ENCODE results near the gene IDS. TPM values are rescaled to one million over a fixed set of nuclear protein-coding genes. Genes with fewer than 3 reads are reported as not detected.
A peak's percentile ranks its signal among the peaks of the same experiment; 100 is the strongest.

IDS gene
- total RNA-seq, 1 experiment from 2014 or later = 31.6 TPM

- in situ Hi-C loops (cut with HindIII; ENCODE audit: low pct_unique_long_range_greater_than_20kb, low sequenced_read_pairs) = no loop called here
Observed at GRCh38 chrX:149487292-149487691, 17.8 kb downstream of the IDS start.

DNA sequence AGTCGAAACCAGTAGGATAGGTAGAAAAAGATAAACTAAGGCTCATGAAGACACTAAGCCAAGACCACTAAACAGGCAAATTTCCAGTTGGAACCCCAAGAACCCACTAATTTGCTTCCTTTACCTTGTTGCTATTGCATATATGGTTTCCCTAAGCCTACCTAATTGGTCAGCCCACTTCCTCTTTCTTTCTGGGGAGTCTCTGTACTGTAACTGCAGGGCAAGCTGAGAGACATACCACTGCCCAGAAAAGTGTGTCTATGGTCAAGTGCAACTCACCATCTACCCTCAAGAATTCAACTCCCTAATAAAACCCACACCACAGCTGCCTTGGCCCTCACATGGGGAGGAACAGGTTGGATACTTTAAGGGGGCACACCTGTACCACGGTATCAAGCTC is 28.6 kb downstream of the IDS start:
- DNase-seq (ENCODE audit: low read depth, low spot score) = no peak
- in situ Hi-C loops (cut with HindIII; ENCODE audit: low pct_unique_long_range_greater_than_20kb, low sequenced_read_pairs) = no loop called here

More at GRCh38 chrX:149487292-149487691, 17.8 kb downstream of the IDS start:
- DNase-seq (ENCODE audit: low read depth, low spot score) = peak; percentile 27

- in situ Hi-C loops (cut with HindIII; ENCODE audit: low pct_unique_long_range_greater_than_20kb, low sequenced_read_pairs) = no loop called here
- no peak for DNase-seq (ENCODE audit: low read depth, low spot score)
Observed at GRCh38 chrX:149473966-149474365, 31.1 kb downstream of the IDS start.

DNA sequence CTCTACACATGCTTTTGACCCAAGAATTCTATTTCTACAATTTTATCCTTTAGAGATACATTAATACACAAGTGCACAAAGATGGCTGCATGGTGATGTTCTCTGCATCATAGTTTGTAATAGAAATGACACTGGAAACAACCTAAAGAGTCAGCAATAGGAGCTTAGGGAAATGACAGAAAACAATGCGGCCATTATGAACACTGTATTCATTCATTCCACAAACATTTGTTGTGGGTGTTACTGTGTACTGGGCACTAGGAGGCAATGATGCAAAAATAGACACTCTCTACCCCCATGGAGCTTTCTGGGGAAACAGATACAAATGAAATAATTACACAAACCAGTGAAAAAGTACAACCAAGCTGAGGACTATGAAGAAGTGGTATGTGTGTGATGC is 32.0 kb downstream of the IDS start:
- in situ Hi-C loops (cut with HindIII; ENCODE audit: low pct_unique_long_range_greater_than_20kb, low sequenced_read_pairs) = no loop called here
- DNase-seq (ENCODE audit: low read depth, low spot score) = peak; percentile 24

DNA sequence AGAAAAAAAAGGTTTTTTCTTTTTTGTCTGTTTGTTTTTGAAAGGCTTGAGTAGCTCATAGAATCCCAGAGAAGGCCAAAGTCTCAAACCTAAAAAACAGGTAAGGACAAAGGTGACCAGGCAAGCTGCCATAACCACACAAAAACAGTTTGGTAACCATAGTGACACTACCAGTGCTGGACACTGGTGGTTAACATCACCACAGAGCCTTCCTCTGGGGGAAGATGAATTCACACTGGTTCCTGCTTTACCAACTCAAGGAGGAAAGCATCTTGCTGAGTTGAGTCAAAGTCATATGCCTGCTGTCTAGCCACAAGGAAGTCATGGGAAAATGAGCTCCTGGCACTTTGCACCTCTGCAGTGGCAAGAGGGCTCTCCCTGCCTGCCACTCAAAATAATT is 32.5 kb downstream of the IDS start:
- in situ Hi-C loops (cut with HindIII; ENCODE audit: low pct_unique_long_range_greater_than_20kb, low sequenced_read_pairs) = no loop called here
- peak; percentile 62 for DNase-seq (ENCODE audit: low read depth, low spot score)

DNA sequence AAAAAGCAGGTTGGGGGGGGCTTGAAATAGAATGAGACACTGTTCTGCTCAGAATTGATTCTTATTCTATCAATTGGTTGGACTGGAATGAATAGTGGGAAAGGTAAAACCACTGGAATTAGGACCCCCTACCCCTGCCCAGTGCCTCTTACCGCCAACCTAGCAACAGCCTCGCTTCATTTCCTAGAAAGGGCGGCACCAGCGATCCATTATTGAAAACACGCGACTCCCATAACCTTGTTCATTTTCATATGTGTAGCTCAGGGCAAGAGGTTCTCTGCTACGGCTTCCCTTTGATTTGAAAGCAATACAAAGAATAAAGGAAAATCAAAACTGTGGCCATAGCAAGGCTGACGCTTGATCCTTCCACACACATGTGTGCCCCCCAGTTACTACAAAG is 33.7 kb downstream of the IDS start:
- no peak for DNase-seq (ENCODE audit: low read depth, low spot score)
- in situ Hi-C loops (cut with HindIII; ENCODE audit: low pct_unique_long_range_greater_than_20kb, low sequenced_read_pairs) = no loop called here

DNA sequence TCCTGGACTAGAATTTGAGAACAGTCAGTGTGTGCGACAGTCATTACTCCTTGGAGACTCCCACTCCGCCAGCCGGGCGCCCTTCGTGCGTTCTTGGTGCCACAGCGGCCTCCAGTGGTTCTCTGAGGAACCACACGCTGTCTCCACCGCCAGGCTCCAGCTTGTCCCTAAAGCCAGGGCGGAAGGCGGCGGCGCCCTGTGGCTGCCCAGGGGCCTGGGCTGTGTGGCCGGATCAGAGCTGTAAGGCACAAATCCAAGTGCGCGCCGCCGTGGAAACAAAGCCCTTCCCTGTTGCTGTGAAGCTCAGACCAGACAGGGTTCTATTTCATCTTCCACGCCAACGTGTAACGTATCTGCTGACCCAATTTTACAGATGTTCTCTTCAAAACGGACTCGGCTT is 34.2 kb downstream of the IDS start:
- peak; percentile 78 for DNase-seq (ENCODE audit: low read depth, low spot score)
- in situ Hi-C loops (cut with HindIII; ENCODE audit: low pct_unique_long_range_greater_than_20kb, low sequenced_read_pairs) = no loop called here

DNA sequence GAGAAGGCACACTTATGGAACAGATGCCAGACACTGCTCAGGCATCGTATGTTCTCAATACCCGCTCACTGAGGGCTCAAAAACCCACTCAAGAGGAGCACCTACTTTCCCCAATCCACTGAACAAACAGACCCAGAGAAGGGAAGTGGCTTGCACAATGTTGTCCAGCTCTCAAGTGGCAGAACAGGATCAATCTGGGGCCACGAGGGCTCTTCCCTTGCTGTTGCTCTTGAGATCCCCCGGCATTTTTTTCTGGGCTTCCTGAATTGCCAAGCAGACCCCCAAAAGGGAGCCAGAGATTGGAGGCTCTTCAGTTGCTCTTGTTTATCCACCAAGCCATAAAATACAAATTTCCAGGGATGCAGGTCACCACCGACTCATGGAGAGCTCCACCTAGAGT is 35.7 kb downstream of the IDS start:
- no peak for DNase-seq (ENCODE audit: low read depth, low spot score)
- in situ Hi-C loops (cut with HindIII; ENCODE audit: low pct_unique_long_range_greater_than_20kb, low sequenced_read_pairs) = no loop called here

- in situ Hi-C loops (cut with HindIII; ENCODE audit: low pct_unique_long_range_greater_than_20kb, low sequenced_read_pairs) = no loop called here
Observed at GRCh38 chrX:149467920-149468319, 37.2 kb downstream of the IDS start.

DNA sequence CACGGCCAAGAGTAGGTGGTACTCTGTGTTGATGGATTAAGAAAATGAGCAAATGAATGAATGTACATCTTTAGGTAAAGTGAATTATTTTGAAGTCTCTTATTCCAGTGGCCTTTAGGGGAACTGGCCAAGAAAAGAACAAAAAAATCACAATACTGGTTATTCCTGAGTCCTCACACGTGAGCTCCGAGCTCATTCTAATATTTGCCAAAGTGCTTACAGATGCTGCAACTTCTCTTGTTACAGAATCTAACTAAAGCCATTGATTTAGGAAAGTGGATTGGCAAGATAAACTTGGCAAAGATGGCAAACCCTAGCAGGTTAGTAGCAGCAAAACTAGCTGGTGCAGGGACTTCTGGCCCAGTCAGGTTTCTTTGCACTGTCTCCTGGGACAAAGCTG is 37.6 kb downstream of the IDS start:
- in situ Hi-C loops (cut with HindIII; ENCODE audit: low pct_unique_long_range_greater_than_20kb, low sequenced_read_pairs) = no loop called here
- DNase-seq (ENCODE audit: low read depth, low spot score) = no peak

More at GRCh38 chrX:149467920-149468319, 37.2 kb downstream of the IDS start:
- DNase-seq (ENCODE audit: low read depth, low spot score) = no peak

- DNase-seq (ENCODE audit: low read depth, low spot score) = no peak
- in situ Hi-C loops (cut with HindIII; ENCODE audit: low pct_unique_long_range_greater_than_20kb, low sequenced_read_pairs) = no loop called here
Observed at GRCh38 chrX:149462849-149463248, 42.3 kb downstream of the IDS start.

DNA sequence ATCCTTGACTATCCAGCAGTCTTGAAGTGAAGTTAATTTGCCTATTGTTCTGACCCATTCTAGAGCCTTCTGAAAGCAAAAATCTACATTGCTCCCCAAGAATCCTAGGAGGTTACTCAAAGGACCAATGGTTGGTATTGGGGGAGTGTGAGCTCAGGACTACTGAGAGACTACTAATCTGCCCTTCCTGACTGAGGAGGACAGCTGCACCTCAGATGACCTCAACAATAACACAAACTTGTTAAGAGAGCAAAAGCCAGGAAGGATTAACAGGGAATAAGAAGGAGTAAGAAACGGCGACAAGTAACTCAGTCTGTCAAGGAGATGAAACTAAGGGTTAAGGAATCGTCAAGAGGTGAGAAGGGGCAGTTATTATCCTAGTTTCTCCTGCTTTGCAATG is 43.4 kb downstream of the IDS start:
- in situ Hi-C loops (cut with HindIII; ENCODE audit: low pct_unique_long_range_greater_than_20kb, low sequenced_read_pairs) = no loop called here
- DNase-seq (ENCODE audit: low read depth, low spot score) = no peak

DNA sequence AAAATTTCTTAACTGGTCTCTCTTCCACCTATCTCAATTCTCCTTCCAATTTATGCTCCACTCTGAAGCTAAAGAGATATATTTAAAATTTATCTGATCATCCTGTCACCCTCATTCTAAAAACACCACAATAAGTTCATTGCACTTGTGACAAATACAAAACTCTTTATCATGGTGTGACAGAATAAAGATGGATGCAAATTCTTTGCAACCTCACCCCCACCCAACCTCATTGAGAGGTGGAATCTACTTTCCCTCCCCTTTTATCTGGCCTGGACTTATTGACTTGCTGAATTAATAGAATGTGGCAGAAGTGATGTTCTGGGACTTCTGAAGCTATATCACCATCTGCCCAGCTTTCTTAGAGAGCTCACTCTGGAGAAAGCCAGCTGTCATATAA is 46.5 kb downstream of the IDS start:
- DNase-seq (ENCODE audit: low read depth, low spot score) = no peak
- in situ Hi-C loops (cut with HindIII; ENCODE audit: low pct_unique_long_range_greater_than_20kb, low sequenced_read_pairs) = no loop called here

- in situ Hi-C loops (cut with HindIII; ENCODE audit: low pct_unique_long_range_greater_than_20kb, low sequenced_read_pairs) = no loop called here
- DNase-seq (ENCODE audit: low read depth, low spot score) = peak; percentile 64
Observed at GRCh38 chrX:149456476-149457245, 48.4 kb downstream of the IDS start.

DNA sequence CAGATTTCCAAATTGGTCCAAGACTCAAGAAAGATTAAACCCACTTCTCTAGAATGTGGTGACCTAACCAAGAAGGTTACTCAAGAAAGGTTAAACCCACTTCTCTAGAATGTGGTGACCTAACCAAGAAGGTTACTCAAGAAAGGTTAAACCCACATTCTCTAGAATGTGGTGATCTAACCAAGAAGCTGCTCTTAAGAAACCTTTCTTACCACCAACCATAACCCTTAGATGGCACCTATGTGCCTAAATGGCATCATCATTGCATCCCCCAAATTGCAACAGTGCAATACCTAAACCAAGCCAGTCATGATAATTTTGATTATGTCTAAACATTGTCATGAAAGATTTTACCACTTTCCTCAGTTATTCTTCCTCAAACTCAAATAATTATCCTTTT is 49.2 kb downstream of the IDS start:
- in situ Hi-C loops (cut with HindIII; ENCODE audit: low pct_unique_long_range_greater_than_20kb, low sequenced_read_pairs) = no loop called here

DNA sequence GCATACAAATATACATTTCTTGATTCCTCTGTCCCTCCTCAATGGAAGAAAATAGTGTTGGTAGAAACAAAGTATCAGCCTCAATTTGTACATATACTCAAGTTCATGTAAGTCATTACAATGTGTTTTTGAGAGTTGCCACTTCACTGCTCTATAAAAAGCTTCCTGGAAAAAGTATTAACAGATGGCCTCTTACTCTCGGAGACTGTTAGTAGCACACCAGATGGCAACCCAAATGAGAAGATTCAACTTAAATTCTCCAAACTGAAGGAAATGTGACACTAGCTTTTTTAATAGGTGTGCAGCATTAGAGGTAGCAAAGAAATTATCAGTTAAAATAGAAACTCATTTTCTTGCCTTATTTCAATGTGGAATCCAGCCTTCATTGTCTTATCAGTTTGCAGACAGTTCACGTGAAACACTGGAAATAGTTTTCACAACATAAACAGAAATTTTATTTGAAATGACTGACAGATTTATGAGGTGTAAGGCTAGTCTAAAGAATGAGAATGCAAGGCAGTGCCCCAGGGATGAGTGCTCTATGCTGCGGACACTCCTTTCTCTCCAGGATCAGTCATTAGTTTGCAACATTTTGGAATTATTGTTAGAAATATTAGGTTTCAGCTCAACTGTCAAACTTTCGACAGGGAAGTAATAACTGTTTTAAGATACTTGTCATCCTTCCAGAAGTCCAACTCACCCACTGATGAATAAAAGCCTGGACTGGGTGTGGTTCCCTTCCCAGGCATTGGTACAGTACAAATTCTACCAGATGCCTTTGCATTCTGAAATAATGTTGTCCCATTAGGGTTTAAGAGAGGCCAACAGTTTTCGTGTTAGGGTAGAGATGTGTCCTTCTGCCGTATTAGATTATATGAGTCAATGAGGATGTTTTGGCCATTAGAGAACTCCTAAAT is 50.9 kb downstream of the IDS start:
- DNase-seq (ENCODE audit: low read depth, low spot score) = no peak

More for the DNA sequence above, 49.2 kb downstream of the IDS start:
- DNase-seq (ENCODE audit: low read depth, low spot score) = no peak

DNA sequence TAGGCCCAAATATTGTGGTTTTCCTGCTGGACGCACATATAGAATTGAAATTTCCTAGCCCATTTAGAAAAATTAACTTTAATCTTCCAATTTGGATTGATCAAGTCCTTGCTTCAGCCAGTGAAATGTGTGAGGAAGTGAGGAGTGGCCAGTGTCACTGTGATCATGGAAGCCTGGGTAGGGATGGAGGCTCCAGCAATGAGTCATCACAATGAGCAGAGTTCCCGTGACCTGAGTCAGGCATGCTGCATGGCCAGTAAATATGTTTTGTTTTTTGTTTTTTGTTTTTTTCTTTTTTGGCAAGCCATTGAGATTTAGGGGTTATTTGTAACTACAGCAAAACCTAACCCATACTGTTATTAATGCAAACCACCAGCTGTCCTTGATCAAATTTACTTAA is 52.1 kb downstream of the IDS start:
- peak; percentile 29 for DNase-seq (ENCODE audit: low read depth, low spot score)
- in situ Hi-C loops (cut with HindIII; ENCODE audit: low pct_unique_long_range_greater_than_20kb, low sequenced_read_pairs) = no loop called here

More for the DNA sequence above, 50.9 kb downstream of the IDS start:
- in situ Hi-C loops (cut with HindIII; ENCODE audit: low pct_unique_long_range_greater_than_20kb, low sequenced_read_pairs) = no loop called here

DNA sequence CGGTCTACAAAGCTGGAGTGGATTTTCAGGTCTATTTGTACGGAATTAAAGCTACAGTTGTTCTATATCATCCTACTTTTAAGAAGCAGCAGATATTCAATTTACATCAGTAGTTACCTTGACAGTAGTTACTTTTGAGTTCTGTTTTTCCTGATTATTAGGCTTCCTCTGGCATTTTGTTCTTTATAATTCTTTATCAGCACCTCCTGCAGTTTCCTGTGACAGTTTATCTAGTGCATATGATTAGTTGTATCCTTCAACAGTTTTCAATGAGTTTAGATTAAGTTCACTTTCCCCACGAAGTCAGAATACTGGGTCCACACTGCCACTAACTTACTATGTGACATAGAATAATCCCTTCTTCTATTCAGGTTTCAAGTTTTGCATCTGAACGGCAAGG is 71.7 kb downstream of the IDS start:
- in situ Hi-C loops (cut with HindIII; ENCODE audit: low pct_unique_long_range_greater_than_20kb, low sequenced_read_pairs) = no loop called here
- no peak for DNase-seq (ENCODE audit: low read depth, low spot score)

DNA sequence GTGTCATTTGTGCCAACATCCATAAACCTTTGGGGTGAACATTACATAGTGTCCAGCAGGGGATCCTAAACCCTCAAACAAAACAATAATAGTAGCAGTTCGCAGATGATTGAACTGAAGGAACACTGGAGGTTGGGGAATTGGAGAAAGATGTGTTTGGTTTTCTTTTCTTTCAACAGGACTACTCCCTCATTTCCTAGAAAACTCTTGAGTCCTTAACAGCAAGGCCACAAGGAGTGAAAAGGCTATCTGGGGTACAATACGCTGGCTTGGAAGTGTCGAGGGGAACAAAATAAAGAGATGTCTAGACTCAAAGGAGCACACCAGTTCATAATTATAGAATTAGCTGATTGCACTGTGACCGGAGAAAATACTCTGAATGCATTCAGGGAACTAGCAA is 72.1 kb downstream of the IDS start:
- no peak for DNase-seq (ENCODE audit: low read depth, low spot score)

More for the DNA sequence above, 72.1 kb downstream of the IDS start:
- in situ Hi-C loops (cut with HindIII; ENCODE audit: low pct_unique_long_range_greater_than_20kb, low sequenced_read_pairs) = no loop called here
